GM12891 (cell line): Measurements from ENCODE around the gene STRADB.

Source experiments
- POLR2AphosphoS5 ChIP-seq: IDR thresholded peaks from 2 replicates; pipeline ENCODE4 v1.6.1; 2011; ENCODE audit warnings: low read depth, low read length, control low read depth
- TAF1 ChIP-seq: IDR thresholded peaks from 2 replicates; pipeline ENCODE4 v1.6.1; 2011; ENCODE audit warnings: low read depth, low read length, control low read depth

DNA sequence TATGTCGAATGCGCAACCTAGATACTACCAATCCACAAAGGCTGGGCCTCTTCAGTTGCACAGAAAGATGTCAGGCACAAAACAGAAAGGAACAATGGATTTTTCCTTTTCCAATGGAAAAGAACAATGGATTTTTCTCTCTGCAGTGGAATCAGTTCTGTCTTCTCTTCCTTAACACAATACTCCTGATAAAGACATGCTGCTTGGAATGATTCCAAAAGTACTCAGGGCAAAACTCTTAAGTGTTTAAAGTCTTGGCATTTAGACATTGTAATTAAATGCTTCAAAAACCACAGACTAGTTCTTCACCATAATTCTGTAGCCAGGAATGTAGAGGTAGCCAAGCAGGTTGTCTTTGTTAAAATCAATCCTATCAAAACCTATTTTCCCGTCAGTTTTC lies 47.7 kb upstream of the STRADB start:
- TF ChIP-seq TAF1 (no peak), POLR2AphosphoS5 (no peak)
